Measurements from ENCODE around the gene EVX2. TPM values are rescaled to one million over a fixed set of nuclear protein-coding genes. Genes with fewer than 3 reads are reported as not detected.

Gene EVX2
- total RNA-seq, 1 experiment from 2014 or later, result not detected

DNA sequence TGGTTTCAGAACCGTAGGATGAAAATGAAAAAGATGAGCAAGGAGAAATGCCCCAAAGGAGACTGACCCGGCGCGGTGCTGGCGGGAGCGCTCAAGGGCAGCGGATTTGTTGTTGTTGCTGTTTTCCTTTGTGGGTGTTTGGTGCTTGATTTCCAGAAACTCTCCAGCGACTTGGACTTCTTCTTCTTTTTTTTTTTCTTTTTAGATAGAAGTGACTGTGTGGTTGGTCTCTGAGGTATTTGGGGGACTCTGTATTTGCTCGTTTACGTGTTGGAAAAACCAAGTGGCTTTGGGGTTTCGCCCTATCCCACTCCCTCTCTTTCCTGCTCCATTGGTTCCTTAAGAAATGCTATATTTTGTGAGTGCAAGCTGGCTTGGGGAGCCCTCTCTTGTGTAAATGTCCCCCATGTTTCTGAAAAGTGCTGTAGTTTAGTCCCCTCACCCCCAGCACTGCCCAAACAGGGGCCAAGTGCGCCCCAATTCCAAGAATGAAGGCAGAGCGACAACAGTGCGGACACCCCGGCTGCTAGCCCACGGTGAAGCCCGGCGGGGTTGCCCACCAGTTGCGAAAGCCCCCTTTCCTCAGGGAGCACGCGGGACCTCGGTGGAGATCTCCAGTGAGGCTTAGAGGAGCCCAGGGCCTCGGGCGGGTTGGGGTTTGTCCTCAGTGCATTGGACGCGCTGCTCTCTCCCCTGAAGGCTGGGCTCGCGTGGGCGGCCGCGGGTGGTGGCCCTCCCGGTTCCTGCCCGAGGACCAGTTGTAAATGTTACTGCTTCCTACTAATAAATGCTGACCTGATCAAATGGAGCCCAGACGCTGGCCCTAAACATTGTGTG lies 40.6 kb upstream of the EVX2 start:
- H3K27ac Mint-ChIP-seq (ENCODE audit: low read depth, unreplicated experiment), result no peak overlapping the region
- peaks cover 26% of the 10 kb centered on the region for H3K27me3 Mint-ChIP-seq (ENCODE audit: insufficient read depth, unreplicated experiment)
- no peak overlapping the region for H3K4me3 Mint-ChIP-seq (ENCODE audit: unreplicated experiment)
- TF ChIP-seq, protein P1, sequence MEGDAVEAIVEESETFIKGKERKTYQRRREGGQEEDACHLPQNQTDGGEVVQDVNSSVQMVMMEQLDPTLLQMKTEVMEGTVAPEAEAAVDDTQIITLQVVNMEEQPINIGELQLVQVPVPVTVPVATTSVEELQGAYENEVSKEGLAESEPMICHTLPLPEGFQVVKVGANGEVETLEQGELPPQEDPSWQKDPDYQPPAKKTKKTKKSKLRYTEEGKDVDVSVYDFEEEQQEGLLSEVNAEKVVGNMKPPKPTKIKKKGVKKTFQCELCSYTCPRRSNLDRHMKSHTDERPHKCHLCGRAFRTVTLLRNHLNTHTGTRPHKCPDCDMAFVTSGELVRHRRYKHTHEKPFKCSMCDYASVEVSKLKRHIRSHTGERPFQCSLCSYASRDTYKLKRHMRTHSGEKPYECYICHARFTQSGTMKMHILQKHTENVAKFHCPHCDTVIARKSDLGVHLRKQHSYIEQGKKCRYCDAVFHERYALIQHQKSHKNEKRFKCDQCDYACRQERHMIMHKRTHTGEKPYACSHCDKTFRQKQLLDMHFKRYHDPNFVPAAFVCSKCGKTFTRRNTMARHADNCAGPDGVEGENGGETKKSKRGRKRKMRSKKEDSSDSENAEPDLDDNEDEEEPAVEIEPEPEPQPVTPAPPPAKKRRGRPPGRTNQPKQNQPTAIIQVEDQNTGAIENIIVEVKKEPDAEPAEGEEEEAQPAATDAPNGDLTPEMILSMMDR (IDR thresholded peaks at IDR 0.05; ENCODE audit: unreplicated experiment), result no peak
- no peaks in the 10 kb centered on the region for H3K9me3 Mint-ChIP-seq (ENCODE audit: unreplicated experiment)
- ChIA-PET POLR2A (interaction anchor here (0.5 kb wide), 1 partner anchor 400 kb away, joined by 3 read pairs; no protein-coding TSS in a partner anchor), CTCF (interaction anchor here (0.6 to 4.4 kb wide), 6 partner anchors 343 to 1025 kb away, joined by 3 to 100 read pairs (median 3); no protein-coding TSS in a partner anchor)
- no peaks in the 10 kb centered on the region for H3K4me1 Mint-ChIP-seq (ENCODE audit: insufficient read depth, unreplicated experiment)
- no peak for DNase-seq (ENCODE audit: unreplicated experiment)
- intact Hi-C loops (cut with micrococcal nuclease), result no loop called here
- BruUV-seq (replicated peaks), result no TSS peak
- H3K36me3 Mint-ChIP-seq (ENCODE audit: insufficient read depth, unreplicated experiment), result no peaks in the 10 kb centered on the region

DNA sequence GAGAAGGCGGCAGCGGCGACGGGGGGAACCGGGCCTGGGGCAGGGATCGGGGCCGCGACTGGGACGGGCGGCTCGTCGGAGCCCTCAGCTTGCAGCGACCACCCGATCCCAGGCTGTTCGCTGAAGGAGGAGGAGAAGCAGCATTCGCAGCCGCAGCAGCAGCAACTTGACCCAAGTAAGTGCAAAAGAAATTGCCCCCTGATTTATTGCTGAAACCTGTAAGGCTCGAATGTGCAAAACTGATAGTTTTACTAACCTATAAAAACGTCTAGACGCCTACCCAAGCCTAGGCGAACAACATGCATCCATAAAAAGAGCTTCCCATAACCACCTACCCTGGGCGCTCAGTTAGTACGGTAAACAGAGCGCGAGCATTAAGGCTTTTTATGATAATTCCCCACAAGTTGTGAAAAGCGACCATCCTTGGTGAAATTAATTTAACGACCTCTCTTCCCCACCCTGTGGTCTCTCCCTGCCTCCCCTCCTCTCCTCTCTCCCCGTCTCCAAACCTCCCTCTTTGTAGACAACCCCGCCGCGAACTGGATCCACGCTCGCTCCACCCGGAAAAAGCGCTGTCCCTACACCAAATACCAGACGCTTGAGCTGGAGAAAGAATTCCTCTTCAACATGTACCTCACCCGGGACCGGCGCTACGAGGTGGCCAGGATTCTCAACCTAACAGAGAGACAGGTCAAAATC lies 39.8 kb upstream of the EVX2 start:
- intact Hi-C loops (cut with micrococcal nuclease), result no loop called here
- CTCF ChIA-PET, result interaction anchor here (0.6 to 1.1 kb wide), 5 partner anchors 13 to 1703 kb away, joined by 3 read pairs; no protein-coding TSS in a partner anchor
- no peaks in the 10 kb centered on the region for H3K9me3 Mint-ChIP-seq (ENCODE audit: unreplicated experiment)
- no TSS peak for BruUV-seq (replicated peaks)
- POLR2A ChIA-PET, result no interaction called here
- H3K4me3 Mint-ChIP-seq (ENCODE audit: unreplicated experiment), result no peak overlapping the region
- no peaks in the 10 kb centered on the region for H3K36me3 Mint-ChIP-seq (ENCODE audit: insufficient read depth, unreplicated experiment)
- TF ChIP-seq, protein P1 (IDR thresholded peaks at IDR 0.05; ENCODE audit: unreplicated experiment), result no peak
- H3K27me3 Mint-ChIP-seq (ENCODE audit: insufficient read depth, unreplicated experiment), result peaks cover 33% of the 10 kb centered on the region
- H3K4me1 Mint-ChIP-seq (ENCODE audit: insufficient read depth, unreplicated experiment), result no peaks in the 10 kb centered on the region
- DNase-seq (ENCODE audit: unreplicated experiment), result no peak
- H3K27ac Mint-ChIP-seq (ENCODE audit: low read depth, unreplicated experiment), result no peak overlapping the region

DNA sequence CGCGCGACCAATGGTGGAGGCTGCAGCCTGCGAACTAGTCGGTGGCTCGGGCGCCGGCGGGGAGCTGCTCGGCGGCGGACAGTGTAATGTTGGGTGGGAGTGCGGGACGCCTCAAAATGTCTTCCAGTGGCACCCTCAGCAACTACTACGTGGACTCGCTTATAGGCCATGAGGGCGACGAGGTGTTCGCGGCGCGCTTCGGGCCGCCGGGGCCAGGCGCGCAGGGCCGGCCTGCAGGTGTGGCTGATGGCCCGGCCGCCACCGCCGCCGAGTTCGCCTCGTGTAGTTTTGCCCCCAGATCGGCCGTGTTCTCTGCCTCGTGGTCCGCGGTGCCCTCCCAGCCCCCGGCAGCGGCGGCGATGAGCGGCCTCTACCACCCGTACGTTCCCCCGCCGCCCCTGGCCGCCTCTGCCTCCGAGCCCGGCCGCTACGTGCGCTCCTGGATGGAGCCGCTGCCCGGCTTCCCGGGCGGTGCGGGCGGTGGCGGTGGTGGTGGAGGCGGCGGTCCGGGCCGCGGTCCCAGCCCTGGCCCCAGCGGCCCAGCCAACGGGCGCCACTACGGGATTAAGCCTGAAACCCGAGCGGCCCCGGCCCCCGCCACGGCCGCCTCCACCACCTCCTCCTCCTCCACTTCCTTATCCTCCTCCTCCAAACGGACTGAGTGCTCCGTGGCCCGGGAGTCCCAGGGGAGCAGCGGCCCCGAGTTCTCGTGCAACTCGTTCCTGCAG lies 39.1 kb upstream of the EVX2 start, which contains the start of gene HOXD9:
Gene HOXD9 (plus strand): TSS at position 37 of the 728 bp plus-strand sequence. CDS start 50 bp downstream, at position 87.
- no peak for DNase-seq (ENCODE audit: unreplicated experiment)
- H3K9me3 Mint-ChIP-seq (ENCODE audit: unreplicated experiment), result no peaks in the 10 kb centered on the region
- TF ChIP-seq, protein P1 (IDR thresholded peaks at IDR 0.05; ENCODE audit: unreplicated experiment), result no peak
- no peaks in the 10 kb centered on the region for H3K4me1 Mint-ChIP-seq (ENCODE audit: insufficient read depth, unreplicated experiment)
- H3K36me3 Mint-ChIP-seq (ENCODE audit: insufficient read depth, unreplicated experiment), result no peaks in the 10 kb centered on the region
- no TSS peak for BruUV-seq (replicated peaks)
- no peak within 1 kb of the TSS for H3K27ac Mint-ChIP-seq (ENCODE audit: low read depth, unreplicated experiment)
- ChIA-PET CTCF (interaction anchor here (0.7 to 3.3 kb wide), 6 partner anchors 12 to 1702 kb away, joined by 3 to 17 read pairs (median 3); no protein-coding TSS in a partner anchor), POLR2A (no interaction called here)
- intact Hi-C loops (cut with micrococcal nuclease), result no loop called here
- H3K4me3 Mint-ChIP-seq (ENCODE audit: unreplicated experiment), result no peak within 1 kb of the TSS
- H3K27me3 Mint-ChIP-seq (ENCODE audit: insufficient read depth, unreplicated experiment), result peaks cover 41% of the 10 kb centered on the region
